ENCODE data around the gene MEIS2. TPM values are rescaled to one million over a fixed set of nuclear protein-coding genes. Genes with fewer than 3 reads are reported as not detected.

The MEIS2 gene
- total and polyA plus RNA-seq, 8 donors: 14.1 to 44.5 (median 36.3) TPM

GRCh38 chr15:37096558-37097143 is 3.7 kb downstream of the MEIS2 start:
- TF ChIP-seq, protein P1, sequence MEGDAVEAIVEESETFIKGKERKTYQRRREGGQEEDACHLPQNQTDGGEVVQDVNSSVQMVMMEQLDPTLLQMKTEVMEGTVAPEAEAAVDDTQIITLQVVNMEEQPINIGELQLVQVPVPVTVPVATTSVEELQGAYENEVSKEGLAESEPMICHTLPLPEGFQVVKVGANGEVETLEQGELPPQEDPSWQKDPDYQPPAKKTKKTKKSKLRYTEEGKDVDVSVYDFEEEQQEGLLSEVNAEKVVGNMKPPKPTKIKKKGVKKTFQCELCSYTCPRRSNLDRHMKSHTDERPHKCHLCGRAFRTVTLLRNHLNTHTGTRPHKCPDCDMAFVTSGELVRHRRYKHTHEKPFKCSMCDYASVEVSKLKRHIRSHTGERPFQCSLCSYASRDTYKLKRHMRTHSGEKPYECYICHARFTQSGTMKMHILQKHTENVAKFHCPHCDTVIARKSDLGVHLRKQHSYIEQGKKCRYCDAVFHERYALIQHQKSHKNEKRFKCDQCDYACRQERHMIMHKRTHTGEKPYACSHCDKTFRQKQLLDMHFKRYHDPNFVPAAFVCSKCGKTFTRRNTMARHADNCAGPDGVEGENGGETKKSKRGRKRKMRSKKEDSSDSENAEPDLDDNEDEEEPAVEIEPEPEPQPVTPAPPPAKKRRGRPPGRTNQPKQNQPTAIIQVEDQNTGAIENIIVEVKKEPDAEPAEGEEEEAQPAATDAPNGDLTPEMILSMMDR (IDR thresholded peaks at IDR 0.05): no peak
- H3K4me1 ChIP-seq: peaks cover 0 to 6% of the 10 kb centered on the region in 2 donors
- H3K27ac ChIP-seq: peak overlapping the region; percentile 46 to 83
- H3K36me3 ChIP-seq: no peaks in the 10 kb centered on the region
- ATAC-seq (no peak), DNase-seq (no peak)
- peaks cover 0 to 80% of the 10 kb centered on the region in 2 donors for H3K27me3 ChIP-seq
- no peaks in the 10 kb centered on the region for H3K9me3 ChIP-seq
- H3K4me3 ChIP-seq: peak overlapping the region; percentile 57 to 70
- intact Hi-C loops (cut with DNase I): no loop called here

GRCh38 chr15:37095770-37096557 is 4.4 kb downstream of the MEIS2 start:
- intact Hi-C loops (cut with DNase I): no loop called here

DNA sequence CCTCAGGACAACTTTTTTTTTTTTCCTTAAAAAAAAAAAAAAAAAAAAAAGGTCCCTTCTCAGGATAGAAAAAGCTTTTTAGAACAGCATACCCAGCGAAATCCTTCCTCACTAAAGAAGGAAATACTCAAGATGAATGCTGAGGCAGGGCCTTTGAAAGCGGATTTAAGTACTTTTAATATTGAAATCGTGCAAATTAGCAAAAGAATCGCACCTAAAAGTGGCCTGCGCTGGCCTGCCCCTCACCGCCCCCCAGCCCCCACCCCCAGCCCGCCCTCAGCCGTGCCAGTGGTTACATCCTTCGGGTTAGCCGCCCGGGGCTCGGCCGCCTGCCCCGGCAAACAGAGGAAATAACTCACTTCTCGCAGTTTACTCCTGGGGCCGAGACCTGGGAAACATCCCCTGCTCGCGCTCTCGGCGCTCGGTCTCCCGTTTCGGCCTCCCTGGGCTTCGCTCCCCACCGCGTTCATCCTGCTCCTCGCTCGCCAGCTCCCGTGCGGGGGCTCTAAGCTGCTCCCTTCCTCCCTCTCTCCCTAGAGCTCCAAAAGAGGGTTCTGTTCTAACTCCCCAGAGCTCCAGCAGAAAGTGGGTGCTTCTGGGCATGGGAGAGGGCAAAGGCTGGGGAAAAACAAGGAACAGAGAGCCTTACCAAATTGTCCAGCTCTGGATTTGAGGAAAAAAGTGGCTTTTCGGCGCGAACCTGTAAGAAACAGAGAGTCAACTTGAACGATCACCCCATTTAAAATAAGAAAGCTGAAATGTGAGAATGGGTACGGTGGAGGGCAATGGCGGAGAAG is 5.2 kb downstream of the MEIS2 start:
- ATAC-seq (no peak), DNase-seq (peak in 1 of 4 donors; percentile 67)
- H3K4me3 ChIP-seq: peak overlapping the region in 1 of 2 donors; percentile 57
- peak overlapping the region; percentile 46 to 56 for H3K27ac ChIP-seq
- H3K36me3 ChIP-seq: no peaks in the 10 kb centered on the region
- peaks cover 0 to 65% of the 10 kb centered on the region in 2 donors for H3K27me3 ChIP-seq
- peaks cover 0 to 6% of the 10 kb centered on the region in 2 donors for H3K4me1 ChIP-seq
- TF ChIP-seq, protein P1 (IDR thresholded peaks at IDR 0.05): no peak
- H3K9me3 ChIP-seq: no peaks in the 10 kb centered on the region
- intact Hi-C loops (cut with DNase I): no loop called here

More at GRCh38 chr15:37095770-37096557, 4.4 kb downstream of the MEIS2 start:
- peak overlapping the region; percentile 46 to 56 for H3K27ac ChIP-seq
- no peaks in the 10 kb centered on the region for H3K36me3 ChIP-seq
- ATAC-seq: no peak
- TF ChIP-seq, protein P1 (IDR thresholded peaks at IDR 0.05): no peak
- H3K4me1 ChIP-seq: peaks cover 0 to 6% of the 10 kb centered on the region in 2 donors
- DNase-seq: peak in 1 of 4 donors; percentile 51
- peak overlapping the region in 1 of 2 donors; percentile 57 for H3K4me3 ChIP-seq
- peaks cover 0 to 73% of the 10 kb centered on the region in 2 donors for H3K27me3 ChIP-seq
- H3K9me3 ChIP-seq: no peaks in the 10 kb centered on the region

- Histone ChIP-seq H3K4me3 (no peak overlapping the region), H3K9me3 (no peaks in the 10 kb centered on the region), H3K4me1 (peaks cover 0 to 6% of the 10 kb centered on the region in 2 donors), H3K27me3 (peaks cover 0 to 58% of the 10 kb centered on the region in 2 donors), H3K36me3 (no peaks in the 10 kb centered on the region), H3K27ac (no peak overlapping the region)
- intact Hi-C loops (cut with DNase I): no loop called here
- no peak for DNase-seq
- TF ChIP-seq, protein P1 (IDR thresholded peaks at IDR 0.05): no peak
- no peak for ATAC-seq
These were observed 5.9 kb downstream of the MEIS2 start for GRCh38 chr15:37094333-37094914.
